ENCODE measurements around the gene SHISA6.

SHISA6 gene

GRCh38 chr17:11459861-11460331 is 218.9 kb downstream of the SHISA6 start:
- DNase-seq (ENCODE audit: low spot score) = no peak

GRCh38 chr17:11461993-11462548 is 221.1 kb downstream of the SHISA6 start:
- no peak for DNase-seq (ENCODE audit: low spot score)

- DNase-seq (ENCODE audit: low spot score) = no peak
These were observed 226.6 kb downstream of the SHISA6 start for GRCh38 chr17:11467639-11468038.

- DNase-seq (ENCODE audit: low spot score) = no peak
These were observed 244.5 kb downstream of the SHISA6 start for GRCh38 chr17:11485336-11486100.

GRCh38 chr17:11486101-11486867 is 245.3 kb downstream of the SHISA6 start:
- DNase-seq (ENCODE audit: low spot score) = no peak

GRCh38 chr17:11486868-11487310 is 245.9 kb downstream of the SHISA6 start:
- no peak for DNase-seq (ENCODE audit: low spot score)

- DNase-seq (ENCODE audit: low spot score) = no peak
These were observed 246.5 kb downstream of the SHISA6 start for GRCh38 chr17:11487469-11487868.

GRCh38 chr17:11488407-11488806 is 247.4 kb downstream of the SHISA6 start:
- DNase-seq (ENCODE audit: low spot score) = no peak

- DNase-seq (ENCODE audit: low spot score) = no peak
These were observed 249.2 kb downstream of the SHISA6 start for GRCh38 chr17:11490171-11490755.

- no peak for DNase-seq (ENCODE audit: low spot score)
These were observed 251.5 kb downstream of the SHISA6 start for GRCh38 chr17:11492511-11492910.

GRCh38 chr17:11493936-11494335 is 252.9 kb downstream of the SHISA6 start:
- DNase-seq (ENCODE audit: low spot score) = no peak

GRCh38 chr17:11495613-11496012 is 254.6 kb downstream of the SHISA6 start:
- no peak for DNase-seq (ENCODE audit: low spot score)

- DNase-seq (ENCODE audit: low spot score) = no peak
These were observed 258.9 kb downstream of the SHISA6 start for GRCh38 chr17:11499881-11500280.

GRCh38 chr17:11503308-11504035 is 262.5 kb downstream of the SHISA6 start:
- DNase-seq (ENCODE audit: low spot score) = no peak

- DNase-seq (ENCODE audit: low spot score) = no peak
These were observed 265.6 kb downstream of the SHISA6 start for GRCh38 chr17:11506635-11507034.

- DNase-seq (ENCODE audit: low spot score) = no peak
These were observed 270.7 kb downstream of the SHISA6 start for GRCh38 chr17:11511696-11512095.

- no peak for DNase-seq (ENCODE audit: low spot score)
These were observed 273.6 kb downstream of the SHISA6 start for GRCh38 chr17:11514565-11514964.

- no peak for DNase-seq (ENCODE audit: low spot score)
These were observed 274.1 kb downstream of the SHISA6 start for GRCh38 chr17:11514981-11515680.

GRCh38 chr17:11515901-11516300 is 274.9 kb downstream of the SHISA6 start:
- DNase-seq (ENCODE audit: low spot score) = no peak

GRCh38 chr17:11535231-11535630 is 294.2 kb downstream of the SHISA6 start:
- DNase-seq (ENCODE audit: low spot score) = no peak

- no peak for DNase-seq (ENCODE audit: low spot score)
These were observed 297.4 kb downstream of the SHISA6 start for GRCh38 chr17:11538366-11538765.

All from CD4-positive, alpha-beta T cell treated with Interleukin-15 for 4 hours (primary cell).